T1000 (cell line): ENCODE measurements around the gene ABCB1.
"Not testable (repeated sequence)": the region's sequence is repeated elsewhere in the genome, so short reads cannot be mapped to it uniquely, and the experiment has no call there.

Source experiments
- DNase-seq: peaks from one replicate; lab custom pipeline; 2025; ENCODE audit warnings: mixed read lengths; lab: John Stamatoyannopoulos, UW

ABCB1 gene

DNA sequence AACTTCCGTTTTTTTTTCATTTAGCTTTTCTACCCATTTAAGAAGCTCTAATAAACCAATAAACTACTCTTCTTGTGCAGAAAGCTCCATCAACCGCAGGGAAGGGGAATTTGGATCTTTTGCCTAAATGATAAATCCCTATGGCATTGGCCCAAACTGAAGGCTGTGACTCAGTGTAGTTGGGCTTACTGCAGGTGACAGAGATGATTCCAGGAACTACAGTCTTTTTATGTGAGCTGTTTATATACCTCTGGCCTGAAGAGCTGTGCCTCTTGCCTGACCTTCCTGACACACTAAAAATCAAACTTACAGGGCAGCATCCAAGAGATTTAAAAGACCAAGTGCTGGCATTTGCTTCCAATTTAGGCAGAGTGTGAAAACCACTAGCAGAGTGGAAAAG, 25.2 kb downstream of the ABCB1 start:
- no peak for DNase-seq

DNA sequence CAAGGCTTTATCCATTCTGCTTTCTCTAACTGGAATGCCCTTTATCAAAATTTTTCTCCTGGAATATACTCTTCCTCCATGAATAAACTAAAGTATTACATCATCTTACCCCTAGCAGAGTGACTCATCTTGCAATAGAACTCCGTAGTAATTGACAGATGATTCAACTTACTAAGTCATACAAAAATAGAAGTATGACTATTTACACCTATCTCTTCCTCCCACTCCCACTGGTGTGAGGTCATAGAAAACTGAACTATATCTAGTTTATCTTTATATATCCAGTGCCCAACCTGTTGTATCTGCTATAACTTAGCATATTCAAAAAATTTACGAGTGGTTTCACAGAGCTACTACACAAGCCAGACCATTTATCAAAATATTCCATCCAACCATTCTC, 26.1 kb downstream of the ABCB1 start:
- no peak for DNase-seq

DNA sequence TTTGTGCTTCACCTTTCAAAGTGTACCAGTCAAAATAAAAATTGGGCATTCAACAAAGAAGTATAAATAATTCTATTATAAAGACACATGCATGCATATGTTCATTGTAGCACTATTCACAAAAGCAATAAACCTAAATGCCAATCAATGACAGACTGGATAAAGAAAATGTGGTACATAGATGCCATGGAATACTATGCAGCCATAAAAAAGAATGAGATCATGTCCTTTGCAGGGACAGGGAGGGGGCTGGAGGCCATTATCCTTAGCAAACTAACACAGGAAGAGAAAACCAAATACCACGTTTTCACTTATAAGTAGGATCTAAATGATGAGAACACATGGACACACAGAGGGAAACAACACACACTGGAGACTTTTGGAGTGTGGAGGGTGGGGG, 28.2 kb downstream of the ABCB1 start:
- not testable (repeated sequence) for DNase-seq

DNA sequence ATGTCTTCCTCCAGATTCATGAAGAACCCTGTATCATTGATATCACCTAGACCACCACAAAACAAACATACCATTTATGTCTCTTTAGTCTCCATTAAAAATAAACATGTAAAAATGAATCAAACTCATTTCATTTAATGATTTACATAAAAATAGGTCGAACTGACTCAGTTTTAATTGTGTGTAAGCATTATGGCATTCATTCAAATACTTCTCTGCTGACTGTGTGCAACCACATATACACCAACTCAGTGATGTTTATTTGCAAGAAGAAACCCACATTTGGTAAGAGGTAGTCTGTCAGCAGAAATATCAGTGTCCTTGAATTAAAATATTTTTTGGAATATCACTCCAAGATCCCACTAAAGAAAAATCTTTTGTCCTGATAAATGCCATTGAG, 30.5 kb downstream of the ABCB1 start:
- DNase-seq, result no peak

DNA sequence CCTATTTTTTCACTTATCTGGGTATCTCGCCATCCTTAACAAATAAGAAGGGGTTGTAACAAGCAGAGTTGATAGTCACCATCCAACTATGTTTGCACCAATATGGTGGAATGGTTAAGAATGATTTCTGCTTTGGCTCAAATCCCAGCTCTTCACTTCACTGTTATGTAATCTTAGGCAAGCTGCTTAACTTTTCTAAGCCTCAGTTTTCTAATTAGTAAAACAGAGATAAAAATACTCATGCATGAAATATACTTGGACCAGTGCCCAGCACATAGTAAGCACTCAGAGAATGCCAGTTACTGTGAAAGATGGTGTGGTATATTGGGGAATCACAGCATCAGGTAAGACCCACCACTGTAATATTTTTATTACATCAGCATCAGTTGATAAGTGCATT, 33.6 kb downstream of the ABCB1 start:
- DNase-seq, result no peak

DNA sequence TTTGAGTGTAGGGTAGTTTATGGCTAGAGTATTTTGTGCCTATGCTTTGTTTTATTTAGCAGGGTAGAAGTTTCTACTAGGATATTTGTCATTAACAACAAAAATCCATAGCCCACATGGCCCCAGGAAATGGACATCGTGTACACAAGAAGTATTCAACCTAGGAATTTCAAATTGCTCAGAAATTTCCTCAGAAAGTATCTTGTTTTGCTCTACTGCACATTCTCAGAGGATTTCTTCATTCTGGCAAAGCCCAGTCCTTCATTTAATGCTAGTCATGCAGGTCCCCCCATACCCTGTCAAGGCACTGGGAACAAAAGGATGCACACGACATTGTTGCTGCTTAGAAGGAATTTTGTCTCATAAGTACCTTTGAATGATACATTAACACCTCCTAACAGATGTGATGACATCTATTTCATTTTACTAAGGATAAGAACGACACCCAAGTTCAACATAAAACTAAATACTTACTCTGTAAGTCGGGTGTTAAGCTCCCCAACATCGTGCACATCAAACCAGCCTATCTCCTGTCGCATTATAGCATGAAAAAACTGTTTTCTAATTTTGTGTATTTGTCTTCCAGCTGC, 34.3 kb downstream of the ABCB1 start:
- DNase-seq, result no peak

DNA sequence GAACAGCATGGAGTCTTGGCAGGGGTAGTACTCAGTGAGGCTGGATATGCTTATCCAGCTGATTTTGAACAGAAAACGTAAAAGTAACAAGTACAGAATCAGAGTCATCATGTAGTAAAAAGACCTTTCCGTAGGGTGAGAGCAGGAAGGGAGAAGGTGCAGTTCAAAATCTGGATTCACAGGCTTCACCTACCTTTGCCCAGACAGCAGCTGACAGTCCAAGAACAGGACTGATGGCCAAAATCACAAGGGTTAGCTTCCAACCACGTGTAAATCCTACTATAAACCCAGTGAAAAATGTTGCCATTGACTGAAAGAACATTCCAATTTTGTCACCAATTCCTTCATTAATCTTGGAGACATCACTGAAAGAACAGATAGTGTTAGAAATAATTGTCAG, 34.8 kb downstream of the ABCB1 start:
- no peak for DNase-seq

DNA sequence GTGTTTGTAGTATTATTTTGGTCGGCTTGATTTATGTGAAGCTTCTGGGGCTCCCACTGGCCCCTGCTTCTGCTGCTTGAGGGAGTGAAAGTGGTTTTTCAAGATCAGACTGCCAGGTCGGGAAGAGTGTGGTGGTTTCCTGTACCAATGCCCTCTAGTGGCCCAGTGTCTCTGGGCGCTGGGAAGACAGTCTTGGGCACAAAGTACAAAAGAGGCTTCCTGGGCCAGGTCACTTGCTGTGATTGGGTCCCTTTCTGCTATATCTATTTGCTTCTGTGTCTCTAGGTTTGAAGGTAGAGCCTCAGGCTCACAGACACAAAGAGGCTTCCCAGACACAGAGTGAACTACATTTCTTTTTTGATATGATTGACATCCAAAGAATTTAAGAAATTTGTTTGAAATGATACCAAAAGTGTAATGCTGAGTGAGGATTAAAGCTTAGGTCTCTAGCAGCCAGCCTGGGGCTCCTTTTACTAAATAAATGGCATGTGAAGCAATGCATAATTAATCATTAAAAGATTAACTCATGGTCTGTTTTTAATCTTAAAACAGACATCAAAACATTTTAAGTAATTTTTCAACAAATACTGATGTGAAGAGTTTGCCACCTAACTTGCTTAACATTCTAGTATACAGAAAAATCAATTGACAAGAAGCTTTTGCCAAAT, 36.3 kb downstream of the ABCB1 start:
- no peak for DNase-seq

DNA sequence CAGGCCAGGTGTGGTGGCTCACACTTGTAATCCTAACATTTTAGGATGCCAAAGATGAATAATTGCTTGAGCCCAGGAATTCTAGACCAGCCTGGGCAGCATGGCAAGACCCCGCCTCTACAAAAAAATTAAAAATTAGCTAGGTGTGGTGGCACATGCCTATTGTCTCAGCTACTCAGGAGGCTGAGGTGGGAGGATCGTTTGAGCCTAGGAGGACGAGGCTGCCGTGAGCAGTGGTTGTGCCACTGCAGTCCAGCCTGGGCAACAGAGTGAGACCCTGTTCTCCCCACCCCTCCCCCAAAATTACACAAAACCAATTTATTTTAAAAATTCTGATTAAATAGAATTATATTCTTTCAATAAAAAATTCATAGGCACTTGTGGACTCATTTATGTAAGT, 39.0 kb downstream of the ABCB1 start:
- DNase-seq, result no peak

DNA sequence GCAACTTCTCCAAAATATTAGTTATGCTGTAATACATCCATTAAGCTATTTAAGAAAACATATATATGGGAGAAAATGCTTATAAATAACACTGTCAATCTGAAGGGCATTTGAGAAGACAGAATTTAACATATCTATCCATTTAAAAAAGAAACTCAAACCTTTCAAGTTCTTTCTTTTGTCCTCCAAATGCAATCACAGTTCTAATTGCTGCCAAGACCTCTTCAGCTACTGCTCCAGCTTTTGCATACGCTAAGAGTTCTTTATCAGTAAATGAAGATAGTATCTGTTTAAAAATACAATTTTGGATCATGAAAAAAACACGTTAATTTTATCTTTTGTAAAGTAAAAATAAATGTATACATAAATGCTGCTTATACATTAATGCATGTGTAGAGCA, 39.6 kb downstream of the ABCB1 start:
- no peak for DNase-seq

DNA sequence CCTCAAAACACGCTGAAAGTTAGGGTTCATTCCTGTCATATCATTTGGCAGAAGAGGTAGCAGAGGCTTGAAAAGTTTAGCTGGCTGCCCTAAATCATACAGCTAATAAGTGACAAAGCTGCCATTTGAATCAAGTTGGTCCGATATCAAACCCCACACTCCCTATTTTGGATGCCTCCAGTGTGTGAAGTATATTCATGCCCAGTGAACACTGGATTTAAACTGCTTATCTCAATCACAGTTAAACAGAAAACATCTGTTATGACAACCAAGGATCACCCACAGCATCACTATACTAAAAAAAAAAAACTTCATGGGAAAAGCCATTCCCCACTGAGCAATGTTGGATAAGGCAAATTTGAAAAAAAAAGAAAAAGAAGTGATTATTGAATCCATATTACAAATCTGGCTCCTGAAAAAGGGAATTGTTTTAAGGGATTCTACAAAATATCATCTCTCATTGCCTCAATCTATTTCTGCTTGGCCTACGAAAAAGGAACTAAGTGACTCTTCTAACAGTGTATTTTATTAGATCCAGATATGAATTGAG, 48.3 kb downstream of the ABCB1 start:
- DNase-seq, result no peak

DNA sequence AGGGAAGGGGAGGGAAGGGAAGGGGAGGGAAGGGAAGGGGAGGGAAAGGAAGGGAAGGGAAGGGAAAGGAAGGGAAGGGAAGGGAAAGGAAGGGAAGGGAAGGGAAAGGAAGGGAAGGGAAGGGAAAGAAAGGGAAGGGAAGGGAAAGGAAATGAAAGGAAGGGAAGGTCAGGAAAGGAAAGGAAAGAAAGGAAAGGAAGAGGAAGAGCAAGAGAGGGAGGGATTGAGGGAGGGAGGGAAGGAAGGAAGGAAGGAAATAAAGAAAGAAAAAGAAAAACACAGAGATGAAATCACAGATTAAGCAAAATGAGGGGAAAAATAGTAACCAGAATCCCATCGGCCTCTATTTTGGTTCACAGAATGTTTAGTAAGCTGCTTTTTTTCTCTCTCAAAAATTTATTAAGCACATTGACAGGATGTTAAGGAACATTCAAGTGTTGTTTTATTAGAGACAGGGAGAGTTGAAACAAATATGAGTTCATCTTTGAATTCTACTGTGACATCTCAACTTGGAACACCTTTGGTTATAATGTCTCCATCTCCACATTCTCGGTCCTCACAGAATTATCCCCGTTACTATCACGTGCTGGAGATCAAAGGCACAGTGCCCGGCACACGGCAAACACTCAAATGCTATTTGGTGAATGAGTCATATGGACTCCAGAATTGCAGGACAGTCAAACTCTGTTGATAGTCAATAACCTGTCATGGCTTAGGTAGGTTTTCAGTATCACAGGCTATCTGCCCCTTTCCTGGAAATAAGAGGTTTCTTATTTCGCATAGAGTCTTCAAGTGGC, 52.4 kb downstream of the ABCB1 start:
- no peak for DNase-seq

DNA sequence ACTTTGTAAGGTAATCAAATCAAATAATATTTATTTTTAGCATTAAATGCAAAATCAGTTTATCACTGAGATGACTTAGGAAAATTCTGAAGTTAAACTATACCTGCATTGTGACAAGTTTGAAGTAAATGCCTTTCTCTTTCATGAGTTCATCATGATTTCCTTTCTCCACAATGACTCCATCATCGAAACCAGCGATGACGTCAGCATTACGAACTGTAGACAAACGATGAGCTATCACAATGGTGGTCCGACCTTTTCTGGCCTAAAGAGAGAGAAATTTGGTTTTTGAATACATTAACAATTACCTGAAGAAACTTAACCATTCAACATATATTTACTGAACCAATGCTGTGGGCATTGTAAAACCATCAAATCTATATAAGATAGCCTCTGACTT, 54.9 kb downstream of the ABCB1 start:
- DNase-seq, result no peak

DNA sequence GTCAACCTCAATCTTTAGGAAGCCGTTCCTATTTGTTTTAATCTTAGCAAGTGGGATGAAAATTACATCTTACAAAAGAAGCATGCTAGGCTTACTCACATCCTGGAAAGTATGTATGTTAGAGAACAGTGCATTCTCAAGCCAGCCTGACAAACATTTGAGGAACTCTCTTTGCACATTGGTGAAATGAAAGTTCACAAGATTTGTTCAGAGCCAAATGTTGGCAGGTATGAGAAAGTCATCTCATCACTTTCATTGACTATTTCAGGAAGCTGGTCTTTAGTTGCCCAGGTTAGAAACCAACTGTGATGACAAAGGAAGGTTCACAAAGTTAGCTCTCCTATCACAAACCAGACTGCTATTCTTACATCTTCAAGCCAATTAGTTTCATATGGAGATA, 57.1 kb downstream of the ABCB1 start:
- DNase-seq, result no peak

DNA sequence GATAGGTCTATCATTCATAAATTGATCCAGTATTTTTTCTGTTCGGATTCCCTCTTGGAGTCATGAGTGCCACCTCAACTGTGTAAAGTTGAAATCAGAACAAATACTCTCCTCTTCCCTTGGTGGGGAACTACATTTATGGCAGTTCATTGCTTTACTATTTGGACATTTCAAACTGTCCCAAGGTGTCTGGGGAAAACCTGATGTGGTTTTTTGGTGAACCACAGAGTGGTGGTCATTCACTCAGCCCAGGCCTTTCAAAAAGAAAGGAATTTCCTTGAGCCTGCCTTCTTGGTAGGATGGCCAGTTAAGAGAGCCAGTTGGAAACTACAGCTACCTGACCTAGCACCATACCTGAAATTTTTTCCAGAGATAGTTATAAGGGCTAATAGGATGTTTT, 59.0 kb downstream of the ABCB1 start:
- DNase-seq, result no peak

DNA sequence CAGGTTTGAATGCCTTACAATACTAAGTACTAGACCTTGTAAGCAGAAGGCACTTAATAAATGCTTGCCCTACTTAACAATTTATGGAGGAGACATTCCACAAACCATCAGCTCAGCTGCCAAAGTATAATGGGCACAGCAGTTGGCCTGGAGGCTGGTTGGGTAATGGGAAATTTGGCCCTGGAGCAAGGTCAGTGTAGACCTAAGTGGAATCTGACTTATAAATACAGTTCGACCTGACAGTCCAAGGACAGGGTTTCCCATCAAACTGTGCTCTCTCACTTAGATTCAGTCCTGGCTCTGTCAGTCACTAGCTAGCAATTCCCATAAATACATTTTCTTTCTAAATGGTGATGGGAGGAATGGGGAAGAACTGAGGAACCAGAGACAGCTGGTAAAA, 62.6 kb downstream of the ABCB1 start:
- DNase-seq, result no peak

DNA sequence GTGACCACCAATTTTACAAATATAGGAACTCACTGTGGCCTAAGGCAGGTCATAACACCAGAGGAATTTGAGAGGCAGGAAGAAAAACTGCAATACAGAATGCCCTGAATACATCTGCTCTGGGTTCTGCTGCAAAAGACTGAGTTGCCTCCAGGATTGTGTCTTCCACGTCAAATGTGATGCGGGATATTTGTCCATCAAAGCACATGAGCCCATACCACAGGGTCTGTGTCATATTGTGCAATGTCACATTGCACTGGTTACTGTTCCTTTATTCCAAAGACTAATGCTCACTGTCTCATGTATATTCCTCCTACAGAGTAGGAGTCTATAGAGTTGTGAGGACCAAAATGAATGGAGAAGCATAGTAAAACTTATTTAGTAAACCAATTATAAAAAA, 66.6 kb downstream of the ABCB1 start:
- DNase-seq, result no peak

DNA sequence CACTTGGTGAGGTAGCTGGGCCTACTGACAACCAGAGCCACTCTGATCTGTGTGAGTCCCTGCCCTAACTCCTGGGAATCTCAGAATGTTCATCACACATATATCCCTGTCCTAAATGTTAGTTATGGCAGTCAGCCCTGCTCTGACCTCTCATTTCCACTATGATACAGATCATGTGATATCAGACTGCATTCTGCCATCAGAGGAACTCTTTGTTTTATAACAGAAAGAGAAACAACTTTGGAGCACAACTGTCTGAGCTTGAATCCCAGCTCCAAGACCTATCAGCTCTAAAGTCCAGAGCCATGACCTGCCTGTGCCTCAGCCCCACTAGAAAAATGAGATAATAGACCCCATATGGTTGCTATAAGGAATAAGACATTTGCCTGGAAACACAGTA, 70.6 kb downstream of the ABCB1 start:
- no peak for DNase-seq

DNA sequence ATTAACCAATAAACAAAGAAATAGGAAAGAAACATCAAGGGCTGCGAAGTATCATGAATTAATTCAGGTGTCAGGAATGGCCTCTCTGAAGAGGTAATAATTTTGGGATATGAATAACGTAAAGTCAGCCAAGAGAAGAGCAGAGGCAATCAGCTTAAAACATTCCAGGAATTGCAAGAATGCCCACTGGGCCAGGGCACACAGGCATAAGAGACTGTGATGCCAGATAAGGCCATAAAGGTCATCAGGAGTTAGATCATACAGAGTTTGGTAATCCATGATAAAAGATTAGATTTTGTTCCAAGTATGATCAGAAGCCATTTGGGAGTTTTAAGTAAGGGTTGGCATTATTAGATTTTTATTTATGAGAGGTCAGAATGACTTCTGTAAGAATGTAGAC, 72.0 kb downstream of the ABCB1 start:
- DNase-seq, result no peak

DNA sequence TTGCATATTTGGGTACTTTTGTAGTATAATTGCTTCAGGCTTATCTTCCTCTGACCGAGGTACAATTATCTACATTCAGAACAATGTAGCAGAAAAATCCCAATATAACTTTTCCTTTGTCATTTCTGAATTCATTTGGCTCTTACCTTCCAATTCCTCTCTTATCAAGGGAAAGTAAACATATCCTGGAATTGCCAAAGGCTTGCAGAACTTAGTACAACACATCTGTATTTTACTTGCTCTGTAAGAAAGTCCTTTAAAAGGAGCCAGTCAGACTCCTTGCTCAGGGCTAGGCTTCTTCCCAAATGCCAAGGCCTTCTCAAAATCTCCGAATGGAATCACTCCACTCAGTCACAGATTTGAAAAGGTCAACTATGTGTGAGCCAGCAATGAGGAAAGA, 81.9 kb downstream of the ABCB1 start:
- no peak for DNase-seq

DNA sequence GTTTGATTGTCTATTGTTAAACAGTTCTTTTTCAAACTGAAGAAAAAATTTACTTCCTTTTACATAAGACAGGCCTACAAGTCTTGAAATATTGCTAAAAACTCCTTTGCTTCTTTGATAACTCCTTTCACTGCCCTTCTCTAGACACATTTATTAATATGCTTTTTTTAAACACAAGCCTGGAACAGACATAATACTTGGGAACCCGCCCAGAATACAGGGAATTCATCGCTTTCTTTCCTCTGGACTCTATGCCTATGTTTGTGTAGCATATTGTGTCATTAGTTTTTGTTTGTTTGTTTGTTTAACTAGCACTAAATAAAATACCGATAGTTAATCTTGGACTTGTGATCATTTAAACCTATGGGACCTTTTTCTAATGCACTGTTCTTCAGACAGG, 82.8 kb downstream of the ABCB1 start:
- DNase-seq, result no peak

DNA sequence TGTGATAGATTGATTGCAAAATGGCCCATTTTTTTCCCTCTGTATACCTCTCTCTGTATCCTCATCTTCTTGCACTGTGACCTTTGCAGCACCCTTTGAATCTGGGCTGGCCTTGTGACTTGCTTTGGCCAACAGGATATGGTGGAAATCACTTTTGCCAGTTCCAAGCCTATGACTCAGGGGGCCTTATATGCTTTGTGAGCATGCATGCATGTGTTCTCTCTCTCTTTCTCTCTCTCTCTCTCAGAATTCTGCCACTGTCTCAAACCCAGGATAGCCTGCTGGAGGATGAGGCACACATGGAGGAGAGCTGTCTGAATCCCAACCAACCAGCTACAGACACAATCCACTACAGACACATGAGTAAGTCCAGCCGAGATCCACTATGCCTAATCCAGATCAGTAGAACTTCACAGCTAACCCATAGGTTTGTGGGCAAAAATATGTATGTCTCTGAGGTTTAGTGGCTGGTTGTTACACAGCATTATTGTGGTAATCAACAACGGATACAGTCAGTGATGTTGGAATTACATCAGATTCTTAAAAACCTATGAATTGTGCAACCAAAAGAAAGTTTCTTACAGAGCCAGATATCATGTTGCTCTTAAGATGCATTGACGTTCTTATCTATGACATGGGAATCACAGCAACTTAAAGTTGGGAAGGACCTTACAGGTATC, 83.4 kb downstream of the ABCB1 start:
- DNase-seq, result no peak
